ENCODE data around the gene KRTAP25-1. TPM values are rescaled to one million over a fixed set of nuclear protein-coding genes. Genes with fewer than 3 reads are reported as not detected.

KRTAP25-1 gene
- polyA plus RNA-seq, 3 donors: not detected

- H3K27ac Mint-ChIP-seq: no peak overlapping the region
- H3K9ac ChIP-seq (ENCODE audit: insufficient read depth, low read length, poor library complexity, severe bottlenecking): no peak overlapping the region
- H3K4me2 ChIP-seq (replicated peaks; ENCODE audit: extremely low read depth, low read length, poor library complexity, severe bottlenecking): no peak overlapping the region
- H3K4me3 Mint-ChIP-seq: no peak overlapping the region
- H3K36me3 ChIP-seq (replicated peaks in 1 of 2; ENCODE audit: control insufficient read depth in 1 of 2, insufficient read depth in 2 of 2, low read length in 2 of 2): no peaks in the 10 kb centered on the region
- no peaks in the 10 kb centered on the region for H3K27me3 ChIP-seq (ENCODE audit: control insufficient read depth in 2 of 2, insufficient read depth in 2 of 2, low read length in 2 of 2)
- no peaks in the 10 kb centered on the region for H4K20me1 ChIP-seq (ENCODE audit: insufficient read depth, low read length)
- no peak for TF ChIP-seq CTCF (IDR thresholded peaks at IDR 0.05)
- peaks cover 0 to 10% of the 10 kb centered on the region in 2 donors for H3K9me3 ChIP-seq (replicated peaks in 1 of 2; ENCODE audit: control insufficient read depth in 1 of 2, insufficient read depth in 1 of 2, low read length in 2 of 2)
- H3K4me1 ChIP-seq (ENCODE audit: control insufficient read depth in 1 of 2, insufficient read depth in 2 of 2, low read length in 2 of 2): no peaks in the 10 kb centered on the region
- peaks cover 0 to 1% (median 0%) of the 10 kb centered on the region in 3 donors for H3K27me3 Mint-ChIP-seq (ENCODE audit: low read depth in 3 of 3)
- no peaks in the 10 kb centered on the region for H3K36me3 Mint-ChIP-seq
- no peaks in the 10 kb centered on the region for H3K4me1 Mint-ChIP-seq
- peaks cover 0 to 8% (median 3%) of the 10 kb centered on the region in 7 donors for H3K9me3 Mint-ChIP-seq
- DNase-seq: no peak
- no peak overlapping the region for H2AFZ ChIP-seq (ENCODE audit: insufficient read depth, low read depth, low read length, poor library complexity, severe bottlenecking)
- no peak overlapping the region for H3K4me3 ChIP-seq (replicated peaks in 1 of 3; ENCODE audit: low read depth in 2 of 3, low read length in 3 of 3)
- H3K27ac ChIP-seq (ENCODE audit: low read depth in 1 of 2, low read length in 2 of 2): no peak overlapping the region
- H3K79me2 ChIP-seq (ENCODE audit: insufficient read depth, low read length): no peaks in the 10 kb centered on the region
- intact Hi-C loops (cut with micrococcal nuclease): no loop called here
Observed at GRCh38 chr21:30245061-30245460, 44.3 kb downstream of the KRTAP25-1 start.

GRCh38 chr21:30243691-30244090 is 45.6 kb downstream of the KRTAP25-1 start:
- intact Hi-C loops (cut with micrococcal nuclease): no loop called here
- no peak for TF ChIP-seq CTCF (IDR thresholded peaks at IDR 0.05)
- no peaks in the 10 kb centered on the region for H3K4me1 Mint-ChIP-seq
- Histone ChIP-seq H3K27ac (ENCODE audit: low read depth in 1 of 2, low read length in 2 of 2) (no peak overlapping the region), H3K79me2 (ENCODE audit: insufficient read depth, low read length) (no peaks in the 10 kb centered on the region), H4K20me1 (ENCODE audit: insufficient read depth, low read length) (no peaks in the 10 kb centered on the region), H3K4me1 (ENCODE audit: control insufficient read depth in 1 of 2, insufficient read depth in 2 of 2, low read length in 2 of 2) (no peaks in the 10 kb centered on the region), H3K4me3 (replicated peaks in 1 of 3; ENCODE audit: low read depth in 2 of 3, low read length in 3 of 3) (no peak overlapping the region), H3K4me2 (replicated peaks; ENCODE audit: extremely low read depth, low read length, poor library complexity, severe bottlenecking) (no peak overlapping the region), H3K36me3 (replicated peaks in 1 of 2; ENCODE audit: control insufficient read depth in 1 of 2, insufficient read depth in 2 of 2, low read length in 2 of 2) (no peaks in the 10 kb centered on the region), H3K9me3 (replicated peaks in 1 of 2; ENCODE audit: control insufficient read depth in 1 of 2, insufficient read depth in 1 of 2, low read length in 2 of 2) (peaks cover 0 to 10% of the 10 kb centered on the region in 2 donors), H3K9ac (ENCODE audit: insufficient read depth, low read length, poor library complexity, severe bottlenecking) (no peak overlapping the region), H3K27me3 (ENCODE audit: control insufficient read depth in 2 of 2, insufficient read depth in 2 of 2, low read length in 2 of 2) (no peaks in the 10 kb centered on the region), H2AFZ (ENCODE audit: insufficient read depth, low read depth, low read length, poor library complexity, severe bottlenecking) (no peak overlapping the region)
- no peak overlapping the region for H3K27ac Mint-ChIP-seq
- H3K4me3 Mint-ChIP-seq: no peak overlapping the region
- H3K27me3 Mint-ChIP-seq (ENCODE audit: low read depth in 3 of 3): peaks cover 0 to 1% (median 0%) of the 10 kb centered on the region in 3 donors
- no peak for DNase-seq
- no peaks in the 10 kb centered on the region for H3K36me3 Mint-ChIP-seq
- peaks cover 0 to 4% (median 3%) of the 10 kb centered on the region in 7 donors for H3K9me3 Mint-ChIP-seq

Measured in CD14-positive monocyte (primary cell).